IMR-90 (cell line): ENCODE results near the gene COL20A1. TPM values are rescaled to one million over a fixed set of nuclear protein-coding genes. Genes with fewer than 3 reads are reported as not detected.

Experiments used
- ATAC-seq: fragments of 200-7000 bp; cut with Tn5 transposase; 2 replicates; pipeline ENCODE4 v1.9.1; 2020; ENCODE audit warnings: low read depth, mild to moderate bottlenecking, moderate library complexity
- BruUV-seq: library from RNA; stranded (reverse); fragments of 400-500 nt; replicated peaks from 2 replicates; lab custom pipeline; 2021; lab: Mats Ljungman, UMichigan
- CTCF ChIA-PET: fragments of 300-600 bp; formaldehyde crosslinking; extraction: SDS; loops from one replicate; lab custom pipeline; 2021; ENCODE audit warnings: antibody characterized with exemption; lab: Yijun Ruan, JAX
- POLR2A ChIA-PET: fragments of 300-600 bp; sonication (Branson Sonifier 250); formaldehyde crosslinking; loops from one replicate; lab custom pipeline; 2022; ENCODE audit warnings: antibody characterized with exemption; ENCODE audit not compliant: unreplicated experiment; lab: Charles Lee
- DNase-seq: peaks from one replicate; pipeline ENCODE4 v3.0.0; 2013
- H2AFZ ChIP-seq: replicated peaks from 2 replicates; pipeline ENCODE3; 2013; ENCODE audit warnings: low read length, mild to moderate bottlenecking; ENCODE audit not compliant: poor library complexity
- H2AK5ac ChIP-seq: 2 replicates; pipeline ENCODE4 v1.6.1; 2013; ENCODE audit warnings: low read depth, low read length, inconsistent platforms
- H2AK9ac ChIP-seq: replicated peaks from 2 replicates; pipeline ENCODE3; 2013; ENCODE audit warnings: mild to moderate bottlenecking, low read depth, low read length, moderate library complexity; ENCODE audit not compliant: poor library complexity
- H2BK120ac ChIP-seq: 2 replicates; pipeline ENCODE4 v1.6.1; 2013; ENCODE audit warnings: low read depth, low read length, inconsistent platforms
- H2BK15ac ChIP-seq: 3 replicates; pipeline ENCODE4 v1.6.1; 2013; ENCODE audit warnings: low read depth, low read length, inconsistent platforms
- H2BK20ac ChIP-seq: 2 replicates; pipeline ENCODE4 v1.6.1; 2013; ENCODE audit warnings: low read depth, mild to moderate bottlenecking, inconsistent platforms, low read length, moderate library complexity
- H2BK5ac ChIP-seq: 2 replicates; pipeline ENCODE4 v1.6.1; 2013; ENCODE audit warnings: mild to moderate bottlenecking, low read depth, low read length, inconsistent platforms; ENCODE audit not compliant: poor library complexity, severe bottlenecking
- H3K14ac ChIP-seq: replicated peaks from 2 replicates; pipeline ENCODE4 v1.6.1; 2013; ENCODE audit warnings: low read depth, low read length, inconsistent platforms
- H3K18ac ChIP-seq: 2 replicates; pipeline ENCODE4 v1.6.1; 2013; ENCODE audit warnings: low read depth, low read length, control low read depth
- H3K23ac ChIP-seq: 2 replicates; pipeline ENCODE4 v1.6.1; 2013; ENCODE audit warnings: low read depth, low read length, inconsistent platforms
- H3K27ac ChIP-seq: 2 replicates; pipeline ENCODE4 v1.5.1; 2013; ENCODE audit warnings: mild to moderate bottlenecking, control low read depth, low read length; ENCODE audit not compliant: insufficient read depth
- H3K27me3 ChIP-seq: 2 replicates; pipeline ENCODE4 v1.6.1; 2013; ENCODE audit warnings: low read length; ENCODE audit not compliant: control insufficient read depth, insufficient read depth
- H3K36me3 ChIP-seq: 2 replicates; pipeline ENCODE4 v1.6.1; 2013; ENCODE audit warnings: low read length, mixed read lengths; ENCODE audit not compliant: control insufficient read depth, insufficient read depth
- H3K4ac ChIP-seq: 2 replicates; pipeline ENCODE4 v1.6.1; 2013; ENCODE audit warnings: low read depth, low read length, inconsistent platforms
- H3K4me1 ChIP-seq: 2 replicates; pipeline ENCODE4 v1.6.1; 2013; ENCODE audit warnings: low read length, mixed read lengths; ENCODE audit not compliant: control insufficient read depth, insufficient read depth
- H3K4me2 ChIP-seq: 2 replicates; pipeline ENCODE4 v1.6.1; 2013; ENCODE audit warnings: low read depth, mild to moderate bottlenecking, control low read depth, low read length, moderate library complexity
- H3K4me3 ChIP-seq: 2 replicates; pipeline ENCODE4 v1.5.1; 2013; ENCODE audit warnings: low read depth, mild to moderate bottlenecking, control low read depth, low read length, moderate library complexity; ENCODE audit not compliant: insufficient read depth
- H3K56ac ChIP-seq: 2 replicates; pipeline ENCODE4 v1.6.1; 2013; ENCODE audit warnings: low read length, inconsistent platforms; ENCODE audit not compliant: insufficient read depth; ENCODE audit errors: extremely low read depth
- H3K79me1 ChIP-seq, 2 experiments: 2 replicates each; pipeline ENCODE4 v1.6.1; 2013; ENCODE audit warnings: low read length in 2 of 2, inconsistent platforms in 1 of 2, low read depth in 1 of 2
- H3K9ac ChIP-seq: 2 replicates; pipeline ENCODE4 v1.6.1; 2013; ENCODE audit warnings: low read depth, low read length, control low read depth
- H3K9me1 ChIP-seq: 2 replicates; pipeline ENCODE4 v1.6.1; 2013; ENCODE audit warnings: low read length, inconsistent platforms; ENCODE audit not compliant: insufficient read depth
- H3K9me3 ChIP-seq: 2 replicates; pipeline ENCODE4 v1.6.1; 2013; ENCODE audit warnings: low read length; ENCODE audit not compliant: control insufficient read depth, insufficient read depth
- H4K20me1 ChIP-seq: 2 replicates; pipeline ENCODE4 v1.6.1; 2013; ENCODE audit warnings: low read length, inconsistent platforms; ENCODE audit not compliant: insufficient read depth
- H4K5ac ChIP-seq: 2 replicates; pipeline ENCODE4 v1.6.1; 2013; ENCODE audit warnings: mild to moderate bottlenecking, low read depth, low read length, control low read depth
- H4K8ac ChIP-seq, 2 experiments: 2 replicates each; pipeline ENCODE4 v1.6.1; 2013; ENCODE audit warnings: low read depth in 2 of 2, low read length in 2 of 2, control low read depth in 1 of 2, inconsistent platforms in 1 of 2
- H4K91ac ChIP-seq: 2 replicates; pipeline ENCODE4 v1.6.1; 2013; ENCODE audit warnings: low read depth, low read length, inconsistent platforms; ENCODE audit not compliant: insufficient read depth
- BHLHE40 ChIP-seq: fragments of 150-350 bp; IDR thresholded peaks from 2 replicates; pipeline ENCODE4 v1.6.1; 2016; ENCODE audit warnings: mild to moderate bottlenecking, low read depth, low read length
- CEBPB ChIP-seq: IDR thresholded peaks from 2 replicates; pipeline ENCODE4 v1.6.1; 2012; ENCODE audit warnings: low read depth, low read length, improper control_type of control experiment
- CHD1 ChIP-seq: IDR thresholded peaks from 2 replicates; pipeline ENCODE4 v1.6.1; 2012; ENCODE audit warnings: low read depth, low read length, improper control_type of control experiment
- CTCF ChIP-seq: conservative IDR thresholded peaks from 2 replicates; pipeline ENCODE4 v1.5.1; 2012; ENCODE audit warnings: mild to moderate bottlenecking, low read depth, low read length, improper control_type of control experiment
- ELK1 ChIP-seq: fragments of 150-350 bp; IDR thresholded peaks from 2 replicates; pipeline ENCODE4 v1.6.1; 2016; ENCODE audit warnings: low read depth, mild to moderate bottlenecking, low read length, moderate library complexity, borderline replicate concordance
- FOS ChIP-seq: fragments of 150-350 bp; IDR thresholded peaks from 2 replicates; pipeline ENCODE4 v1.6.1; 2016; ENCODE audit warnings: low read depth, low read length
- MAFK ChIP-seq: IDR thresholded peaks from 2 replicates; pipeline ENCODE4 v1.6.1; 2012; ENCODE audit warnings: low read depth, low read length, improper control_type of control experiment
- MAZ ChIP-seq: IDR thresholded peaks from 2 replicates; pipeline ENCODE4 v1.6.1; 2012; ENCODE audit warnings: low read depth, mild to moderate bottlenecking, low read length, improper control_type of control experiment, moderate library complexity, borderline replicate concordance
- MXI1 ChIP-seq: IDR thresholded peaks from 2 replicates; pipeline ENCODE4 v1.6.1; 2012; ENCODE audit warnings: low read depth, mild to moderate bottlenecking, low read length, moderate library complexity, borderline replicate concordance
- NFE2L2 ChIP-seq: fragments of 150-350 bp; IDR thresholded peaks from 2 replicates; pipeline ENCODE4 v1.6.1; 2016; ENCODE audit warnings: low read depth, mild to moderate bottlenecking, low read length
- POLR2A ChIP-seq: IDR thresholded peaks from 2 replicates; pipeline ENCODE4 v1.6.1; 2012; ENCODE audit warnings: mild to moderate bottlenecking, low read depth, low read length
- RAD21 ChIP-seq: IDR thresholded peaks from 2 replicates; pipeline ENCODE4 v1.6.1; 2012; ENCODE audit warnings: low read length, improper control_type of control experiment
- RCOR1 ChIP-seq: IDR thresholded peaks from 2 replicates; pipeline ENCODE4 v1.6.1; 2012; ENCODE audit warnings: mild to moderate bottlenecking, low read length, improper control_type of control experiment; ENCODE audit not compliant: insufficient replicate concordance
- RFX5 ChIP-seq: IDR thresholded peaks from 2 replicates; pipeline ENCODE4 v1.8.0; 2012; ENCODE audit warnings: low read depth, mild to moderate bottlenecking, low read length, moderate library complexity
- SMC3 ChIP-seq: fragments of 150-350 bp; IDR thresholded peaks from 2 replicates; pipeline ENCODE4 v1.6.1; 2016; ENCODE audit warnings: low read depth, mild to moderate bottlenecking, antibody characterized with exemption, low read length, moderate library complexity
- USF2 ChIP-seq: fragments of 150-350 bp; IDR thresholded peaks from 2 replicates; pipeline ENCODE4 v1.6.1; 2017; ENCODE audit warnings: mild to moderate bottlenecking, antibody characterized with exemption, low read length, low read depth
- WGBS, 2 experiments: methylation state at CpG; one replicate each; pipeline versions ENCODE4 v1.1.5 to v1.1.7; 2013; ENCODE audit warnings: missing lambda C conversion rate in 2 of 2; ENCODE audit not compliant: insufficient read length in 1 of 2; ENCODE audit errors: extremely low coverage in 2 of 2; 5-methylcytosine and 5-hydroxymethylcytosine counted together
- dilution Hi-C: fragments of 300-500 bp; cut with HindIII; formaldehyde crosslinking; loops from one replicate; pipeline ENCODE4 v1.14.3; 2018; ENCODE audit warnings: low sequenced_read_pairs; ENCODE audit not compliant: unreplicated experiment
- in situ Hi-C: fragments of 300-500 bp; cut with MboI; formaldehyde crosslinking; loops from 3 replicates; pipeline ENCODE4 v1.14.3; 2019; ENCODE audit warnings: low sequenced_read_pairs, inconsistent platforms, mixed read lengths
- intact Hi-C: fragments of 100-400 bp; cut with micrococcal nuclease; formaldehyde crosslinking; loops from 2 replicates; pipeline ENCODE4 v1.10.0; 2022
- polyA plus RNA-seq, 3 experiments: library from polyadenylated mRNA; depleted of rRNA; stranded (reverse); fragments of >200 nt; gene quantifications; 2 replicates each; pipeline ENCODE4 v1.2.3, GENCODE V29; 2012; ENCODE audit warnings: low replicate concordance in 1 of 3
- total RNA-seq: library from RNA; depleted of rRNA; stranded (reverse); fragments of >200 nt; gene quantifications from 2 replicates; pipeline ENCODE4 v1.2.3, GENCODE V29; 2012

COL20A1 gene
- total and polyA plus RNA-seq, 2 of the 4 experiments (the other 2 are of a cell fraction) = not detected

GRCh38 chr20:63347081-63347741 is 54.2 kb downstream of the COL20A1 start:
- CTCF ChIA-PET = no interaction called here
- in situ Hi-C loops = no loop called here
- POLR2A ChIA-PET = no interaction called here

More at GRCh38 chr20:63347081-63347741, 54.2 kb downstream of the COL20A1 start:
- no peak overlapping the region for H2BK15ac ChIP-seq
- no peak overlapping the region for H3K4ac ChIP-seq
- no peak overlapping the region for H3K9ac ChIP-seq
- TF ChIP-seq NFE2L2 (no peak), CHD1 (no peak), RFX5 (no peak), POLR2A (no peak), CEBPB (no peak), ELK1 (no peak), SMC3 (no peak), FOS (no peak), USF2 (no peak), RAD21 (no peak), CTCF (no peak), MAFK (no peak), BHLHE40 (no peak), MXI1 (no peak), MAZ (no peak), RCOR1 (no peak)
- no peak overlapping the region for H2AK9ac ChIP-seq
- H4K91ac ChIP-seq = no peak overlapping the region
- H3K27ac ChIP-seq = no peak overlapping the region
- H2AFZ ChIP-seq = no peak overlapping the region
- no peak for DNase-seq
- H4K8ac ChIP-seq = no peak overlapping the region
- no peak overlapping the region for H3K56ac ChIP-seq
- no peaks in the 10 kb centered on the region for H3K9me1 ChIP-seq
- H3K79me1 ChIP-seq = no peaks in the 10 kb centered on the region
- 41% methylated on average over 16 of the region's 33 CpGs; no CpG with 5 or more reads in 1 of the 2 experiments for WGBS, 2 experiments
- H3K14ac ChIP-seq = no peak overlapping the region
- BruUV-seq = no TSS peak
- intact Hi-C loops (no loop called here), dilution Hi-C loops (no loop called here)
- ATAC-seq = no peak
- no peak overlapping the region for H2BK20ac ChIP-seq
- H3K27me3 ChIP-seq = peaks cover 38% of the 10 kb centered on the region
- H3K4me2 ChIP-seq = no peak overlapping the region
- H3K23ac ChIP-seq = no peak overlapping the region
- H2BK120ac ChIP-seq = no peak overlapping the region
- no peaks in the 10 kb centered on the region for H3K36me3 ChIP-seq
- H4K5ac ChIP-seq = no peak overlapping the region
- H3K9me3 ChIP-seq = peaks cover 3% of the 10 kb centered on the region; the same call in 1 of the 2 replicates
- H3K18ac ChIP-seq = no peak overlapping the region
- no peak overlapping the region for H2AK5ac ChIP-seq
- H4K20me1 ChIP-seq = no peaks in the 10 kb centered on the region
- H3K4me3 ChIP-seq = no peak overlapping the region
- no peaks in the 10 kb centered on the region for H3K4me1 ChIP-seq
- H2BK5ac ChIP-seq = no peak overlapping the region
